HG03060 (cell line): ENCODE results near the gene RALGAPB.
"Not testable (repeated sequence)": the region's sequence is repeated elsewhere in the genome, so short reads cannot be mapped to it uniquely, and the experiment has no call there.

Experiments used
- ATAC-seq: cut with Tn5 transposase; IDR thresholded peaks from one replicate; pipeline ENCODE4 v1.9.1; 2021; ENCODE audit warnings: low read depth, moderate number of reproducible peaks; ENCODE audit not compliant: unreplicated experiment

Gene RALGAPB

GRCh38 chr20:38472513-38473366, at the start of gene RALGAPB:
Gene RALGAPB, plus strand, starts transcription at chr20:38472843. Its CDS starts 15,590 bp downstream, at chr20:38488433.
- ATAC-seq, result peak; percentile 71

DNA sequence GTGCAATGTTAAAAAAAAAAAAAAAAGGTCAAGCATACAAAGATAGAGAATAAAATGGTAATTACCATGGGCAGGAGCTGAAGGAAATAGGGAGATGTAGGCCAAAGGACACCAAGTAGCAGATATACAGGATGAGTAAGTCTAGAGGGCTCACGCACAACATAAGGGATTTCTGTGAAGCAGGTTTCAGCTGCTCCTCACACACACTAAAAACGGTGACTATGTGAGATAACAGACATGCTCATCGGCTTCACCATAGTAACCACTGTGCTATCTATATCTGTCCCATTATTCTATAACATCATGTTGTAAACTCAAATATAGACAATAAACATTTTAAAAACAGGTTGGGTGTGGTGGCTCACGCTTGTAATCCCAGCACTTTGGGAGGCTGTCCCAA, 49.1 kb upstream of the RALGAPB start:
- ATAC-seq, result no peak

DNA sequence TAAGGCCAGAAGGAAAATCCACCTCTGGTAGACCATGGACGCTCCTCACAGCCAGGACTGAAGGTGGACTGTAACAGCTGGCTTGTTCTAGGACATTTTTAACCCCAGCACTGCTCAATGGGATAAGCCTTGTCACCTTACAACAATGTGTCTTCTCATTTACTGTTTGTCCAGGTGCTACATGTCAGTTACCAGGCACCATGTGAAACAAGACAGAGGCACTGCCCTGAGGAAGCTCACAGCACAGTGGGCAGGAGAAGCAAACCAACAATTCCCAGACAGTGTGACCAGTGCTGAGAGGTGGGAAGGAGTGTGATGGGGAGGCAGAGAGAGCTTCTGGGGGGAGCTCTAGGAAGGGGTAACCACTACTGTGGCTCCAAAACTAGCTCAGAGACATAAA, 48.2 kb upstream of the RALGAPB start:
- ATAC-seq, result no peak

- ATAC-seq, result no peak
Measured at GRCh38 chr20:38426006-38426897, 46.4 kb upstream of the RALGAPB start.

- no peak for ATAC-seq
Measured at GRCh38 chr20:38427655-38428023, 45.0 kb upstream of the RALGAPB start.

DNA sequence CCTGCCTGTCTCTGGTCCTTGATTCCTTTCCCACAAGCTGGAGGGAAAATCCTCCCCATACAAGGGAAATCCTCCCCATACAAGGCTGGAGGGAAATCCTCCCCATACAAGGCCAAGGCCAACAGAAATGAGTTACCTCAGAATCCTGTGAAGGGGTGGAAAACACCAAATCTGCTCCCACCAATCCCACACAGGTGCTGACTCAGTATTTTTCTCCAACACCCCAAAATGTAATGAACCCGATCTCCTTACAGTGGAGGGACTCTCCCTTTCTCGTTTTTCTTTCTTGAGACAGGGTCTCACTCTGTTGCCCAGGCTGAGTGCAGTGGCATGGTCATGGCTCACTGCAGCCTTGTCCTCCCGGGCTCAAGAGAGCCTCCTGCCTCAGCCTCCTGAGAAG, 43.8 kb upstream of the RALGAPB start:
- no peak for ATAC-seq

DNA sequence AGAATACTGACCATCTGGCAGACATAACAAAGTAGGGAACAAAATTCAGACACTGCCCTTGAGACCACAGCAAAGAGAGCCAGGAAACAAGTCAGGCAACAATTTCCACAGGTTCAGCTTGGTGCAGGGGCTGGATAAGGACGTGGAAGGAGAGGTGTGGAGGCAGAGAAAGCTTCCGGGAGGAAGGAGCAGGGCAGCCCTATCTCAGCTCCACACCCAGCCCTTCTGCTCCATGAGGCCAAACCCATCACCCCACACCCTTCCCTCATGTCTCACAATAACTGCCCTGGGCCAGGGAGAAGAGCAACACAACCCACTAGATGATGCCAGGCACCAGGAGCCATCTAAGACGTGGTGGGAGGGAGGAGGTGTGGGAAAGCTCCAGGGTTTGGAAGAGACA, 43.3 kb upstream of the RALGAPB start:
- no peak for ATAC-seq

DNA sequence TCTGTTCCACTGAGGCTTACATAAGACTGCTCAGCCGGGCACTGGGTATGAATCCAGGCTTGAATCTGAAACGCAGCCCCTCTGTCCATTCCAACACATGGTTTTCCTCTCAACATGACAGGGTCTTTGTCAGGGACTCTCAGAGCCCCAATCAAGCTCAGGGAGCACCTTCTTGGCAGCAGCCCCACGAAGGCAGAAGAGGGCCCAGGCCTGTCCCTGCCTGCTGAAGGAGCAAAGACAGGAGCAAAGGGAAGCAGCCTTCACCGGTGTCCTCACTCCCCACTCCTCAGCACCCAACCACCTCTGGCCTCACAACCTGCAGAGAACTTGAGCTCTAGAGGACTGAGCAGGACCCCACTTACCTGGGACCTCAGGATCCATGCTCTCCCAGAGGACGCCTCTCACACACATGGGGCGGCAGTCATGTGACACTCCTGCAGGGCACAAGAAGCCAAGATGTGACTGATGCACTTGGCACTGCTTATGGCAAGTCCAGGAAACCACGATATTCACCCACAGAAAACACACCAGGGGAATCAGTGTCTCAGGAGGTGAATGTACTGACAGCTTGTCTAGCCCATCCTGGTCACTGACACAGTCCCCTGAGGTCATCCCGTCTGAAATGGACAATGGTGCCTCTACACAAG, 41.8 kb upstream of the RALGAPB start:
- ATAC-seq, result no peak

DNA sequence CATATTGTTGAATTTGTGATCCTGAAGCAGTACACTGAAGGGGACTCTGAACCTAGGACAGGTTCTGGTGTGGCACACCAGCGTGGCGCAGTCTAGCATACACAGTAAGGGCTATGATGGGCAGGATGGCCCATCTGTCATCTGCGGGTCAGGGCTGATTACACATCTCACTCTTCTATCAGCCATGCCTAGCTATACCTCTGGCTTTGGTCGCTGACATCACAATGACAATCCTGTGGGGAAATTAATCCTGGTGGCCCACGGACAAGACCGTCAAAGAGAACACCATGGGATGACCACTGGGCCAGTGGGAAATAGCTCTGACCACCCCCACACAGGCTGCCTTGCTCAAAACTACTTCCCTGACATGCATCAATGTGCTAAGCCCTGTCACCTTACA, 40.4 kb upstream of the RALGAPB start:
- no peak for ATAC-seq

DNA sequence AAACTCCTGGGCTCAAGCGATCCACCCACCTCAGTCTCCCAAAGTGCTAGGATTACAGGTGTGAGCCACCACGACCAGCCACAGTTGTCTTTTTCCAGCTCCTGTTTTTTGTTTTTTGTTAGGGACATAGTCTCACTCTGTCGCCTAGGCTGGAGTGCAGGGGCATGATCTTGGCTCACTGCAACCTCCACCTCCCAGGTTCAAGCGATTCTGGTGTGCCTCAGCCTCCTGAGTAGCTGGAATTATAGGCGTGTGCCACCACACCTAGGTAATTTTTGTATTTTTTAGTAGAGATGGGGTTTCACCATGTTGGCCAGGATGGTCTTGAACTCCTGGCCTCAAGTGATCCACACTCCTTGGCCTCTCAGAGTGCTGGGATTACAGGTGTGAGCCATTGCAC, 39.8 kb upstream of the RALGAPB start:
- ATAC-seq, result not testable (repeated sequence)

DNA sequence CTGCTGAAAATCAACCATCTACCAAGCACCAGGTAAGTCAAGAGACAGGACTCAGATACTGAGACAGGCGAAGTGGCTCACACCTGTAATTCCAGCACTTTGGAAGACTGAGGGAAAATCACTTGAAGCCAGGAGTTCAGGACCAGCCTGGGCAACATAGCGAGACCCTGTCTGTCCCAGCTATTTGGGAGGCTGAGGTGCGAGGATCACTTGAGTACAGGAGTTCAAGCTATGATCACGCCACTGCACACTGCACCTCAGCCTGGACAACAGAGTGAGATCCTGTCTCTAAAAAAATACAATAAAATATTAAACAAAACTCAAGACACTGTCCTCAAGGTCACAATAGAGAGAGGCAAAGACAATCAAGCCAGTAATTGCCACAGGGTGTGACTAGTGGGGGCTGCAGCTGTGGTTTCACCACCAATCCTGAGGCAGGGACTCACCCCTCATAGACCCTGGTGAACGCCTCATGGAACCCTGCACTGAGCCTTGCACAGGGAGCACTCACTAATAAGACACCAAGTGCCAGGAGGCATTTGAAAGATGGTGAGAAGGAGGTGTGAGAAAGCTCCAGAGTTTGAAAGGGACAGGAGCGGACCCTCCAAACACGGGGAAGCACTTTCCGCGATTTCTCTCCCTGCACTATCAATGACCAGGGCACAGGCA, 39.2 kb upstream of the RALGAPB start:
- ATAC-seq, result no peak

DNA sequence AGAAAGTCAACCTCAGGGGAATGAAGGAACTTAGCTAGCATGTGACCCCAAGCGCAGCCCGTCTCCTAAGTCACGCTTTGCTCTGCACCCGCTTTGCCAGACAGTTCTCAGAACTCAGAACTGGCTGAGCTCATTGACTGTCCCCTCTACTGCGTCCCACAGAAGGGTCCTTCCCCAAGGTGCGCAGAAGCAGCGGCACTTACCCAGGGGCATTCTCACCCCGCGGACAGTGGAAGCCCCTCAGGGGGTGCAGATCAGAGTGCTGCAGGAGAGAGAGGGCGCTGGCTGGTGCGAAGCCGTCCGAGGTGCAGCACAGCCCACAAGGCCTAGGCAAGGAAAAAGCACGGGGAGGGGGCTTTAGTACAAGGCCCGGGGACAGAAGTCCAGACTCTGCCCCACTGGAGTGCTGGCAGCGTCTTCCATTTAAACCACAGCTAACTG, 38.3 kb upstream of the RALGAPB start:
- ATAC-seq, result no peak

DNA sequence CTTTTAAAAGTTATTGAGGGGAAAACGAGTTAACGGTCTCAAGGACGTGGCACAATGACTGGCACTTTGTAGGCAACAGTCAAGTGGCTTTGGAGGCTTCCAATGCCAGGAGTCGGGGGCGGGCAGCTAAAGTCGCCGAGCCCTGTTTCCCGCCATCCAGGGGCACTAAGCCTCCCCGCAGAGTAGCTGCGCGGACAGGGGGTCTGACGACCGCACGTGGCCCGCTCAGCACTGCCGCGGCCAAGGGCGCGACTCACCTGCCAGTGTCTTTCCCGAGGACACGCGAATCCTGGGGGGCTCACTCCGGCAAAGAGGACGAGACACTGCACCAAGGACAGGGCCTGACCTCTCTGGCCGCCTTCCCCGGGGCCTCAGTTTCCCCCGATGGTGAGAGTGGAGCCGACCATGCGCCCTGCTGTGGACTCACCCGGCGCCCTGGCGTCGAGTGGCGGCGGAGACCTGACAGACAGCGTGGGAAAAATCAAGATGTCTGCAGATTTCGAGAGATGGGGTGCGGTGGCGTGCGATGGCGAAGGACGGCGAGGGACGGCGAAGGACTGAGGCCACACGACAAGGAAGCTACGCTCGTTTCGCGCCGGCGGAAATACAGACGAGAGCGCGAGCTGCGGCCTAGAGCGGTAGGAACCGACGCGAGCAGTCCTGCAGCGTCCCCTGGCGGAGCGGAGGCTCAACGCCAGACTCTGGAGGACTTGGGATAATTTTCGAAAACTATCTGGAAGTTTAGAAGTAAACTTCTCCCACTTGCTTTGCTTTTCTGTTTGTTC, 37.7 kb upstream of the RALGAPB start, which contains the start of gene SNHG17:
SNHG17 (minus strand) TSS at position 559 of the 785 bp plus-strand sequence.
- ATAC-seq, result peak; percentile 47

- ATAC-seq, result peak; percentile 11
Measured at GRCh38 chr20:38435555-38435939, 37.1 kb upstream of the RALGAPB start.

DNA sequence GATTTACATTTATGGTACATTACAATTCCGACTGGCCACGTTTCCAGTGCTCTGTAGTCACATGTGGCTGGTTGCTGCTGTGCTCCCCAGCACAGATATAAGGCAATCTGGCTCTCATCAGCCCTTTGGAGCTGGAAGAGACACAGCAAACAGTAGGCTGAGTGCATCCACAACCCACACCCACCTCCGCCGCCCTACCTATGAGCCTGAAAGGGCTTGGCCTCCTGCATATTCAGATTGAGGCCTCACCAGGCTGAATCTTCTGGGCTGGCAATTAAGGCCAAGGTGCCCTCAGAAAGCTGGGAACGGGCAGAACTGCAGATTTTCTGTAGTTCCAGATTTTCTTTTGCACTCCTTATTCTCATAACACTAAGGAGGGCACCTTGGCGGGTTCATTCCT, 34.8 kb upstream of the RALGAPB start:
- ATAC-seq, result no peak

DNA sequence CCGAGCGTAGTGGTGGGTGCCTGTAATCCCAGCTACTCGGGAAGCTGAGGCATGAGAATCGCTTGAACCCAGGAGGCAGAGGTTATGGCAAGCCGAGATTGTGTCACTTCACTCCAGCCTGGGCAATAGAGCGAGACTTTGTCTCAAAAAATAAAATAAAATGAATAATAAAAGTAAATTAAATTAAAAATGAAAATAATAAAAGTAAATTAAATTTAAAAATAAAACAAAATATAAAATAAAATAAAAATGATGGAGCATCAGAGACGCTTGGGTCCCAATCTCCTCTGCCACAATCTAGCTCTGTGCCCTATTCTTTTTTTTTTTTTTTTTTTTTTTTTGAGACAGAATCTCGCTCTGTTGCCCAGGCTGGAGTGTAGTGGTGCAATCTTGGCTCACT, 31.5 kb upstream of the RALGAPB start:
- ATAC-seq, result not testable (repeated sequence)

DNA sequence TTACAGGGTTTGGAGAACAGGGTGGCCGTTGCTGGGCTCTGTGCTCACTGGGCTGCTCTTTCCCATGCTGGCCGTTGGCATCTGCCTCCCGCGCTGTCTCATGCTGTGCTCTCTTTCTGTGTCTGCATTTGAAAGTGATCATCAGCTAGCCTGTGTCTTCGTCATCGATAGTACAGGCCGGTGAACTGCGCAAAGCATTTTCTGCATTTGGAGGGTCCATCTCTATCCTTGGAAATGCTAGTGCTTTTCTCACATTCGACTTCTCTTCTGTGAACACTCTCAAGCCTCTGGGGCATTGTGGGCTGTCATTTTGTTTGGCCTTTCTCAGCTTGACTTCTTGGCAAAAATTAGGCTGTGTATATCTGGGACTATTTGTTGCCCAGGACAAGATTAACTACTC, 30.7 kb upstream of the RALGAPB start:
- no peak for ATAC-seq

DNA sequence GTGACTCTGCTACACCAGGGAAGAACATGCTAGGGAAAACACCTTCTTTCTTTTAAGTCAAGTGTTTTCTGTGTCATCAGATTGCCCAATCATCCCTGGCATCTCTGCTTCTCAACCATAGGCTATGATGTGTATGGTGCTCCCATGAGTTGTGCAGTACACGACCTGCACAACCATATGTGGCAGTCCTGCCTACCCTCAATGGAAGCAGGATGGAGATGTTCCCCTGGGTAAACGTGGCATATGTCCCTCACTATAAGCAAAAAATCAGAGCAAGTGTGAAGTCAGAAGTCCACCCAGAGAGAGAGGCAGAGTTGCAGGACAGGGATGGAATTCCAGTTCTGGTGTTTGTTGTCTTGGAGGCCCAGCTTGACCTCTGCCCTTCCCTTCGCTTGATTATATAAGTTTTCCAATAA, 27.3 kb upstream of the RALGAPB start:
- ATAC-seq, result no peak

DNA sequence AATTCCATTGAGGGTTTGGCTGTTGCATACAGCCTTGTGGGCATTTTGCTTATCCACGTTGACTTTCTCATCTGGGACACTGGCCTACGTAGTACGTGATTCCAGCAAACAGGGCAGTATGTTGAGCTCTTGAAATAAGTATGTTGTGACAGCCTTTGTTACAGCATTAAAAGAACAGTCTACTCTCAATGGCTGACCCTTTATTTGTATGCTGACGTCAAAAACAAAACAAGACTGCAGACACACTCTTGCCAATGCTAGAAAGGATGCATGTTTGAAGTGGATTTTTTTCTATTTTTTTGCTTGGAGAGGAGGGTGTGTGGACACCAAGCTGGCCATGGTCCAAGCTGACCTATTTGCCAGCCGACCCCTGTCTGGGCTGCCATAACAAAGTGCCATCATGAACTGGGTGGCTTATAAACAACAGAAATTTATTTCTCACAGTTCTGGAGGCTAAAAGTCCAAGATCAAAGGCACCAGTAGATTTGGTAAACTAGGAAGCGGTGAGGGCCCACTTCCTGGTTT, 26.7 kb upstream of the RALGAPB start:
- ATAC-seq, result no peak
